HEK293 (cell line): ENCODE measurements around the gene FTCD.

Experiments
- CTCF ChIA-PET: fragments of 350-600 bp; formaldehyde crosslinking; extraction: SDS; loops from one replicate; lab custom pipeline; 2021; ENCODE audit warnings: antibody characterized with exemption; lab: Yijun Ruan, JAX
- POLR2A ChIA-PET: fragments of 300-600 bp; formaldehyde crosslinking; extraction: SDS; loops from one replicate; lab custom pipeline; 2020; ENCODE audit warnings: antibody characterized with exemption, inconsistent platforms; lab: Yijun Ruan, JAX
- H3K27ac ChIP-seq: fragments of 200-500 bp; sonication (Bioruptor generic); 2 replicates; pipeline ENCODE4 v1.5.1; 2014; ENCODE audit warnings: low read depth, low read length, control low read depth, inconsistent platforms; ENCODE audit errors: extremely low read depth
- H3K36me3 ChIP-seq, 2 experiments: fragments of 200-500 bp in 1 of 2; sonication (Bioruptor generic) in 1 of 2; 1 replicate in 1 of 2; 2 replicates in 1 of 2; pipeline ENCODE4 v1.5.1; 2014 to 2017; ENCODE audit warnings: inconsistent platforms in 2 of 2, low read length in 2 of 2; ENCODE audit not compliant: control insufficient read depth in 2 of 2, insufficient read depth in 1 of 2
- H3K4me1 ChIP-seq: fragments of 200-500 bp; sonication (Bioruptor generic); 2 replicates; pipeline ENCODE4 v1.5.1; 2014; ENCODE audit warnings: mild to moderate bottlenecking, low read length, inconsistent platforms; ENCODE audit not compliant: control insufficient read depth, insufficient read depth
- H3K4me3 ChIP-seq: 2 replicates; pipeline ENCODE4 v1.5.1; 2011; ENCODE audit warnings: low read depth, mild to moderate bottlenecking, control low read depth, low read length, moderate library complexity
- H3K9me3 ChIP-seq: fragments of 200-500 bp; sonication (Bioruptor generic); 2 replicates; pipeline ENCODE4 v1.5.1; 2014; ENCODE audit warnings: low read depth, low read length, inconsistent platforms; ENCODE audit not compliant: control insufficient read depth, insufficient read depth
- CTCF ChIP-seq: fragments of 450-650 bp; formaldehyde crosslinking; IDR thresholded peaks from 2 replicates; pipeline ENCODE4 v1.5.1; 2016; ENCODE audit warnings: missing biosample characterization, missing genetic modification characterization
- EGR2 ChIP-seq: fragments of 450-650 bp; formaldehyde crosslinking; IDR thresholded peaks from 2 replicates; pipeline ENCODE4 v1.5.1; 2016; ENCODE audit warnings: low read depth, missing biosample characterization, missing genetic modification characterization
- GLIS2 ChIP-seq: fragments of 450-650 bp; formaldehyde crosslinking; IDR thresholded peaks from 2 replicates; pipeline ENCODE4 v1.5.1; 2016; ENCODE audit warnings: missing biosample characterization, missing genetic modification characterization
- PATZ1 ChIP-seq: fragments of 450-650 bp; formaldehyde crosslinking; IDR thresholded peaks from 2 replicates; pipeline ENCODE4 v1.5.1; 2016; ENCODE audit warnings: missing biosample characterization, missing genetic modification characterization
- REST ChIP-seq: fragments of 450-650 bp; formaldehyde crosslinking; IDR thresholded peaks from 2 replicates; pipeline ENCODE4 v1.5.1; 2016; ENCODE audit warnings: missing biosample characterization, missing genetic modification characterization
- WT1 ChIP-seq: fragments of 450-650 bp; formaldehyde crosslinking; IDR thresholded peaks from 2 replicates; pipeline ENCODE4 v1.5.1; 2016; ENCODE audit warnings: missing biosample characterization, missing genetic modification characterization
- ZBTB7A ChIP-seq: fragments of 450-650 bp; formaldehyde crosslinking; IDR thresholded peaks from 2 replicates; pipeline ENCODE4 v1.5.1; 2016; ENCODE audit warnings: low read depth, missing biosample characterization, missing genetic modification characterization
- ZFHX2 ChIP-seq: fragments of 450-650 bp; formaldehyde crosslinking; conservative IDR thresholded peaks from 2 replicates; pipeline ENCODE4 v1.5.1; 2016; ENCODE audit warnings: missing biosample characterization, missing genetic modification characterization
- ZFP69B ChIP-seq: fragments of 450-650 bp; formaldehyde crosslinking; IDR thresholded peaks from 2 replicates; pipeline ENCODE4 v1.5.1; 2016; ENCODE audit warnings: missing biosample characterization, missing genetic modification characterization
- ZIC2 ChIP-seq: fragments of 450-650 bp; formaldehyde crosslinking; IDR thresholded peaks from 2 replicates; pipeline ENCODE4 v1.5.1; 2016; ENCODE audit warnings: missing biosample characterization, missing genetic modification characterization
- ZNF391 ChIP-seq: fragments of 450-650 bp; formaldehyde crosslinking; IDR thresholded peaks from 2 replicates; pipeline ENCODE4 v1.5.1; 2016; ENCODE audit warnings: low read depth, missing biosample characterization, missing genetic modification characterization, borderline replicate concordance
- ZNF473 ChIP-seq: fragments of 450-650 bp; formaldehyde crosslinking; IDR thresholded peaks from 2 replicates; pipeline ENCODE4 v1.5.1; 2017; ENCODE audit warnings: missing biosample characterization, missing genetic modification characterization
- ZNF548 ChIP-seq: fragments of 450-650 bp; formaldehyde crosslinking; IDR thresholded peaks from 2 replicates; pipeline ENCODE4 v1.5.1; 2016; ENCODE audit warnings: missing biosample characterization, missing genetic modification characterization
- ZNF555 ChIP-seq: fragments of 450-650 bp; formaldehyde crosslinking; conservative IDR thresholded peaks from 2 replicates; pipeline ENCODE4 v1.5.1; 2017; ENCODE audit warnings: missing biosample characterization, mild to moderate bottlenecking, missing genetic modification characterization, inconsistent platforms
- ZNF600 ChIP-seq: fragments of 450-650 bp; formaldehyde crosslinking; IDR thresholded peaks from 2 replicates; pipeline ENCODE4 v1.5.1; 2016; ENCODE audit warnings: missing biosample characterization, missing genetic modification characterization
- ZNF629 ChIP-seq: fragments of 450-650 bp; formaldehyde crosslinking; IDR thresholded peaks from 2 replicates; pipeline ENCODE4 v1.5.1; 2017; ENCODE audit warnings: missing biosample characterization, missing genetic modification characterization
- ZNF704 ChIP-seq: fragments of 450-650 bp; formaldehyde crosslinking; IDR thresholded peaks from 2 replicates; pipeline ENCODE4 v1.5.1; 2016; ENCODE audit warnings: missing biosample characterization, missing genetic modification characterization
- ZSCAN18 ChIP-seq: fragments of 450-650 bp; formaldehyde crosslinking; IDR thresholded peaks from 2 replicates; pipeline ENCODE4 v1.5.1; 2016; ENCODE audit warnings: missing biosample characterization, missing genetic modification characterization

Gene FTCD

GRCh38 chr21:46154955-46155513 is 345 bp downstream of the FTCD start (continued):
- TF ChIP-seq ZNF391 (tag by site-specific recombination) (no peak), ZSCAN18 (tag by site-specific recombination) (no peak), ZNF555 (tag by site-specific recombination) (no peak)

- ChIA-PET POLR2A (no interaction called here), CTCF (interaction anchor here (0.6 to 2.1 kb wide), 8 partner anchors 11 to 181 kb away, joined by 3 to 39 read pairs (median 6); no protein-coding TSS in a partner anchor)
- Histone ChIP-seq H3K4me3 (no peak overlapping the region), H3K36me3 (no peaks in the 10 kb centered on the region), H3K9me3 (no peaks in the 10 kb centered on the region), H3K4me1 (no peaks in the 10 kb centered on the region), H3K27ac (no peak overlapping the region)
- TF ChIP-seq ZNF600 (tag by site-specific recombination) (no peak), GLIS2 (tag by site-specific recombination) (peak; percentile 42), ZBTB7A (0 out of 2 replicates have a peak, but pooled peaks have one; percentile 31)
Observed at GRCh38 chr21:46154155-46154954, 1.0 kb downstream of the FTCD start.

- Histone ChIP-seq H3K36me3 (no peaks in the 10 kb centered on the region), H3K9me3 (no peaks in the 10 kb centered on the region), H3K4me1 (no peaks in the 10 kb centered on the region), H3K4me3 (no peak overlapping the region), H3K27ac (no peak overlapping the region)
- ChIA-PET CTCF (interaction anchor here (0.6 to 2.1 kb wide), 32 partner anchors 10 to 1166 kb away, joined by 3 to 39 read pairs (median 4); no protein-coding TSS in a partner anchor), POLR2A (interaction anchor here (0.7 to 1.1 kb wide), 5 partner anchors 37 to 180 kb away, joined by 3 to 4 read pairs (median 3); partner anchors contain the start of genes C21orf58 and YBEY)
- TF ChIP-seq ZNF629 (0 out of 2 replicates have a peak, but pooled peaks have one; percentile 19), ZNF473 (no peak), PATZ1 (tag by site-specific recombination) (peak; percentile 12; the same call in 1 of the 2 replicates), ZFP69B (tag by site-specific recombination) (peak; percentile 76), CTCF (tag by site-specific recombination) (peak; percentile 80), ZNF548 (tag by site-specific recombination) (no peak), WT1 (tag by site-specific recombination) (peak; percentile 2; the same call in 1 of the 2 replicates), ZNF704 (tag by site-specific recombination) (no peak), ZNF600 (tag by site-specific recombination) (peak; percentile 39), EGR2 (tag by site-specific recombination) (peak; percentile 96), ZIC2 (tag by site-specific recombination) (0 out of 2 replicates have a peak, but pooled peaks have one; percentile 17), REST (peak; percentile 23; the same call in 1 of the 2 replicates), ZFHX2 (tag by site-specific recombination) (peak; percentile 92)
Observed at GRCh38 chr21:46153247-46154154, 1.9 kb downstream of the FTCD start.
